ENCODE measurements around the gene MBNL2.

Gene MBNL2

DNA sequence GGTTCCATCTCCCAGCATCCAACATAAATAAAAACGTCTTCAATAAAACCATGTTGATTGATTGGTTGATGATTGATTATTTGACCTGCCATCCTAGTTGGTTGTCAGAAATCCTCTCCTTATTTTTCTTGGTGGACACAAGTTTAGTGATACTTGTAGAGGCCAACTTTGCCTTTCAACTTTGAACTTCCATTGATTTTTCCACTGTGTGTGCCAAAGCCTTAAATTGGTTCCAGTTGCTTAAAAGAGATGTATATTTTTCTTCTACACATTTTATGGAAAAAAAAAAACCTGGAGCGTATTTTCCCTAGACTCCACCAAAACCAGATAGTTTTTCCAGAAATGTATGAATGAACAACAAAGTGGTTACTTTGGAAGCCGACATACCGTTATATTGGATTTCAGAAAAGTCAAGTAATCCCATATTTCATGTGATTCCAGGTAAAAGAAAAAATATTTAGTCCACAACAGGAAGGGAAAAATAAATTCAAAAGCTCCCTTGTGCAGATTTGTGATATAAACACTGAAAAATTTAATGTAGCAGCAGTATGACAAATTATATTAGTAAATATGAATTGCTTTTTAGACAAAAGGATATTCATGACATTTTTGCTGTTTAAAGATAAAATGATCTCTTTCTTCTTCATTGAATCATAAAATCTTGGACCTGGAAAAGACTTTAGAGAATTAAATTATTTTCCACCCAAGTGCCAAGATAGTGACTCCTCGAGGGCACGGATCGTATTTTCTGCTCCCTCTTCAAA, 85.2 kb downstream of the MBNL2 start:
- no peak for DNase-seq

DNA sequence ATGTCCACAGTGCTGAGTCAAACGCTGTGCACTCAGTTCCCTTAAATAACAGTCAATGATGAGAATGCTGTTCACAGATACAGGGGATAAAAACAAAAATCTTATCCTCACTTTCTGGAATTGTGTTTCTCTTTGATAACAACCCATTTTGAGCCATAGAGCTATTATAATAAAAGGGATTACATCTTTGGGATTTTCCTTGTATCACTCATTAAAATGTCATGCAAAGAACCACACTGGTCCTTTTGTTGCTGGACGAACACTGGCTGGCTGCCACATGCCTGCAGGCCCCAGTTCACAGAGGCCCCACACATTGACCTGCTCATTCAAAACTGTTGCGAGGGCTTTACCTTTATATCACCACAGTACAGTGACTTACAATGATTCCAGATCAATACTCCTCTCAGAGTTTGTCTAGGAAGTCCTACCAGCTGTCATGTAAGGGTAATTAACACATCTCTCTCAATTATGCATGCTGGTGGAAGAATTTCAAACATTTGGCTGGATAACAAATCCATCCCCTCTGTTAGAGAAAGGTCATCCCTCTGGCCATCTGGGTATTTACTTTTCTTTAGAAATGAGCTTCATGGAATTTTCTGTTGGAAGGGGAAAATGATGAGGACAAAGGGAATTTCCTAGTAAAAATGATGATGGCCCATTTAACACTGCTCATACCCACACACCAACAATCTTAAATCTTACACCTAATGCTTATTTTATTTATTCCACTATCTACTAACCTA, 85.9 kb downstream of the MBNL2 start:
- DNase-seq = peak; percentile 87

DNA sequence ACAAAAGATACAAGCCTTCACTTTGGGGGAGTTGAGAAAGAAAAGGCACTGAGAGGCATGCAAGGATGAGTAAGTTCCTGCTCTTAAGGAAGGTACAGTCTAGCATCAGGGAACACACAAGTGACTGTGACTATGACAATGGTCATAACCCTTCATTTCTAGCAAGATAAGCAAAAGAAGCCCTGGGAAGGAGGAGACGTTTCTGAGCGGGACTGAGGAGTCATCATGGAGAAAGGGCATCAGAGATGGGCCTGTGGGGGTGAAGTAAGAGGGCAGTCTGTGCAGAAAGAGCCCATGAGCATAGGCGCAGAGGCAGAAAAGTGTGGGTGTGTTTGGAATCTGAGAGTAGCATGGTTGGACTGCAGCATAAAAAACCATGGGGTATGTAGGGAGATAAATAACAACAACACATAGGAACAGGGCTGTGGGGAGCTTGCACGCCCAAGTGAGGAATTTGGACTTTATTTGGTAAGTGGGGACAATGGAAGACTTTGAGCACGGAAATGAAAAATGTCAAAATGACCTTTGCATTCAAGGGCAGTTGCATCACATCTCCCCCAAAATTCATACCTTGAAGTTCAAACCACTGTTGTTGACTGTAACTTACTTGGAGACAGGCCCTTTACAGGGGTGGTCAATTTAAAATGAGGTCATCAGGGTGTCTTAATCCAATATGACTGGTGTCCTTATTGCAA, 86.7 kb downstream of the MBNL2 start:
- no peak for DNase-seq

DNA sequence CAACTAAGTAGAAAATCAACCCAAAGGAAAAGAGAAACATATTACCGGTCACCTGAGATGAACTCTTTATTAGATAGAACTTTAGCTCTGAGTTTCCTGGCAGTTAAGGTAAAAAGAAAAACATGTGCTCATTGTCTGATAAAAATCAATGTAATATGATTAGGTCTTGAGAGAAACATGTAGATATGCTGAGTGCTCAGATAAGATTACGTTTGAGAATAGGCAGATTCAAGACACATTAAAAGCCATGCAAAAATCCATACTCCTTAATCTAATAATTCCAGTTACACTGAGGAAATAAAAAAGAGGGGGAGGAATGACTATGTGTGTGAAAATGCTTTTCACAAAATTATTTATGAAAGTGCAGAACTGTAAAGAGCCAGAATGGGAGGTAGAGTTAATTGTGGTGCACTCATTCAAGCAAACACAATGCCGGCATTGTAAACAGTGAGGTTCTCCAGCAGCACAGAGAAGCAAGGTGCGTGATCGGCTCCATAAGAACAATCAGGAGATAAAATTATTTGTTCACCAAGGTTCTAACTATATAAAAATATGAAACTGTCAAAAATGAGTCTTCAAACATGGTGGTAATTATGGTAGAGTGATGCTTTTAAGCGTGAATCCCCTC, 88.8 kb downstream of the MBNL2 start:
- DNase-seq = no peak

DNA sequence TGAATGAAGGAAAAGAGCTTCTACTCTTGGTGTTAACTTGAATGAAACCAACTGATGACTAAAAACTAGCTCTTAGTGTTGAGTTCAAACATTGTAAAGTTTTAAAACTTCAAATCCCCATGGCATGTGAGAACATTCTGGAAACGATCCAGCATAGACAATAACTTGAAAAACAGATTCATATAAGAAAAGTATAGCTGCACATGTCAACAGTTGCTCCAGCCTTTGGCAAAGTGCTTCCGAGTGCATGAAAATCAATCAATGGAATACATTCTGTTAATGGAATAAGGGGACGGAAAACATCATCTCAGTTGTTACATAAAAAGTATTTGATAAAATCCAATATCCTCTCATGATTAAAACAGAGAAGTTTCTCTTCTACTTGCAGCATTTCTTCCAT, 89.8 kb downstream of the MBNL2 start:
- no peak for DNase-seq

DNA sequence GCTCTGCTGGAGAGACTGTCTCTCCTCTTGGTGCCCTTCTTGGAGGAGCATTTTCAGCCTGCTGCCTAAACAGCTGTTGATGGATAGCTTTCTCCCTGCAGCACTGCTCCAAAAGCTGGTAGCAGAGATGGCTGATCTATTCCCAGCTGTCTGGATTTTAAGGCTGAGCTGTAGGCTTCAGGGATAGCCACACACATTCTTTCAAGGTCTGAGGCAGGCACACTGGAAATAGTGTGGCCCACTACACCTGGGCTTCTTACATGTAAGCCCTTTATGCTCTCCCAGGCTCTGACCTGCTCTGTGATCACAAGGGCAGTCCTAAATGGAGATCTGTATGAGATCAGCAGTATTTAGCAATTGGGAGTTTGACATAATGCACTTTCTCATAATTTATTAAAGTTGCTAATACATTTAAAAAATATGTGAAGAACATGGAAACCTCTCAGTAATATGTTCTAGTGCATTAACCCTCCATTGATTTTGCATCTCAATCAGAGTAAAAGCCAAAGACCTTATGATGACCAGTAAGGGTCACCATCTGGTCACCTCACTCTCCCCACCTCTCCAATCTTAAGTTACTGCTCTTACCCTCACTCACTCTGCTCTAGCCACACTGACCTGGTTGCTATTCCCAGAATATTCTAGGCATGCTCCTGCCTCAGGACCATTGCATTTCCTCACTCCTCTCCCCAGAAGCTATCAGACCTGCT, 91.6 kb downstream of the MBNL2 start:
- no peak for DNase-seq

DNA sequence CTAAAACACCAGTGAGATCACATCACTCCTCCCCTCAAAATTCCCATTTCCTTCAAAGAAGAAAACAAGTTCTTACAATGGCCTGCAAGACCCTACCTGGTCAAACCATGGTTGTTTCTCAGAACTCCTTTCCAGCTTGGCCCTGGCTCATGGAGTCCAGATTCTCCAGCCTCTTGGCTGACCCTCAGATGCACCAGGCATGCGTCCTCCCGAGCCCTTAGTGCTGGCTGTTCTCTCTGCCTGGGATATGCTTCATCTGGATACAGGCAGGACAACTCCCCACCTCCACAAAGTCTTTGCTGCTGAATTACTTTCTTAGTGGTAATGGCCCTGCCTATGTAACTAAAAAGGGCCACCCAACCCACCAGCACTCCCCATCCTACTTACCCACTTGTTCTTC, 94.3 kb downstream of the MBNL2 start:
- DNase-seq = no peak

DNA sequence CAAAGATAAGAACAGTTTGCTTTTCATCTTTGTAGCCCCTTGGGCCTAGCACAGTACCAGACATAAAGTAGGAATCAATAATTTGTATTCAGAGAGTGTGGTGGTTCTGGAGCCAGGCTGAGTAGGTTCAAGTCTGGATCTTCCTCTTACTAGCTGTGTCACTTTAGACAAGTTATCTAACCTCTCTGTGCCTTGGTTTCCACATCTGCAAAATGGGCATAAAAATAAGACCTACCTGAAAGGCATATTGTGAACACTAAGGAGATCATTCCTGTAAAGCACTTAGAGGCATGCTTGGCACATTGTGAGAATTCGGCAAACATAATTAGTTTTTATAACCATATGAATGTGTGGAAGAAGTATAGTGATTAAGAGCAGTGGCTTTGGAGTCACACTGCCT, 95.8 kb downstream of the MBNL2 start:
- no peak for DNase-seq

DNA sequence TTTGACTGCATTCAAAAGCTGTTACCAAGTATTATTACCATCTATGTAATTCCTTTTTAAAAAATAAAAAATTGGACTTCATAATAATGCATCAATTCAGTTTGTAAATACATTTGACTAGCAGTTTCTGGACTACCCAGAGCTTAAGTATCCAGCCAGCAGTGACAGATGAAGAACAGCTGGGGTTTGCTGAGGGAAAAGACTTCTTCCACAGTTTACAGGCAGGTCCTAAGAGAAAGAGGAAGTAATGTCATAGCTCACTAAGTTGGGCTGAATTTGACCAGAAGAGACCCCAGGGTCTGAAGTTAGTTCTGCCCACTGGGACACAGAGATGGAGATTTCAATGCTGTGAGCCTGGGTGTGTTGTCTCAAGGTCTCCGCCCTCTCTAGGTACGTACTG, 96.4 kb downstream of the MBNL2 start:
- no peak for DNase-seq

DNA sequence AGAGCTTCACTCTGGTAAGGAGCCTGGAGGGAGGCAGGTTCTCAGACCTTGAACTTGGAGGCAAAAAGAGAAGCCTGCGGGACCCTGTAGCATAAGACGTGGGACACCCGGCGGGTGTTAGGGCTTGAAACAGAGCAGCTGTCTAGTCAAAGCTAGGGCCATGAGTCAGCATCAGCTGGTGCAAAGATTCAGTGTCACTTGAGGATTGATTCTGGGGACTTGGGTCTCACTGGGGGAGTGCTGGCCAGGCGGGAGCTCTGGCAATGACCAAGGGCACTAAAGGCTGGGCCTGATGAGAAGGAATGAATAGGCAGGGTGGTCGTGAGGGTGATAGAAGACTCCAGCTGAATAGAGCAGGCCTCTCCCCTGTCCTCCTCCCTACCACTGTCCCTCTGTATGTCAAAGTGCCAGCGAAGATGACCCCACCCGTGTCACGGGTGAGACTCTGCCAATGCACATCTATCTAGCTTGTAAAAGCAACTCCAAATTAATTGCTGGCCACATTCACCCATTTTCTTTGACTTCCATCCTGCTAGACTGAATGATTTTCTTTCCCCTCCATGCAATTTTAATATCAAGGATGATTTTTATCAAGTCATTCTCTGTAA, 97.1 kb downstream of the MBNL2 start:
- DNase-seq = no peak

DNA sequence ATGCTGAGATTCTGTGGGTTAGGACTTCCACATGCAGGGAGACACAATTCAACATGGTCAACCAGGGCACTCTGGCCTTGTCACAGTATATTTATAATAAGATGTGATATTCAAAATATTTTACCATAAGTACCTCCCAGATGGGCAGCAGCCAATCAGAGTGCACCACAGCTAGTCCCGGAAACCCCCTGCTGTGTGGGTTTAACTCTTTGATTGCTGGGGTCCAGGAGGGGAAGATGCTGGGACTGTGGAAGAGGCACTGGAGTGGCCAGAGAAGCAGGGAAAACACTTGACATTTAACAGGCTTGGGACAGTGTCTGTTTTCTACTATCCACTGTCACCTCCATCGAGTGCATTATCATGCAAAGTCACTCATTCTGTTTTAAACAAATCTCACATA, 99.0 kb downstream of the MBNL2 start:
- no peak for DNase-seq

DNA sequence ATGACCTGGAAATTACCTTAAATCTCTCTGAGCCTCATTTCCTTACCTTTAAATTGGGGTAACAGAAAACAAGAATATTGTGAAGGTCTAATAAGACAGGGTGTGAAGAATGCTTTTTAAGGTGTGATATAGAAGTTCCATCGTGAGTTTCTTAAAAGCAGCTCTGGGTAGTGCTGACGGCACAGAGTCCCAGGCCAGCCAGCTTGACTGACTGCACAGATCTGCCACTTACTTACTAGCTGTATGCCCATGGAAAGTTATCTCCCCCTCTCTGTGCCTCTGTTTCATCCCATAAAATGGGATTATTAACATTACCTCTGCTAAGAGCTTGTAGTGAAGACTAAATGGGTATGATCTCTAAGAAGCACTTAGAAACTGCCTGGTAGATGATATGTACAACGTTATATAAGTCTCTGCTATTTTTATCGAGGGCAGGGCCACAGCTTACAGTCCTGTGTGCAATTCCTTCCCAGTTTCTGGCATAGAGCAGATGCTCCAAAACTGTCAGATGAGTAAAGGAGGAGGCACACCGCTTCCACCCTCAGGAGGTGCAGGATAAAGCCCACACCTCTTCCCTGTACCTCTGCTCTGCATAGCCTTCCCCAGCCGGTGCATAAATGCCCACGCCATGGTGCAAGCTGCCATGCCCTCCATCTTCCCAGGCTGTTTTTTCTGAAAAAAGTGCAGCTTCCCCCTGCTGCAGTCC, 99.6 kb downstream of the MBNL2 start:
- no peak for DNase-seq

DNA sequence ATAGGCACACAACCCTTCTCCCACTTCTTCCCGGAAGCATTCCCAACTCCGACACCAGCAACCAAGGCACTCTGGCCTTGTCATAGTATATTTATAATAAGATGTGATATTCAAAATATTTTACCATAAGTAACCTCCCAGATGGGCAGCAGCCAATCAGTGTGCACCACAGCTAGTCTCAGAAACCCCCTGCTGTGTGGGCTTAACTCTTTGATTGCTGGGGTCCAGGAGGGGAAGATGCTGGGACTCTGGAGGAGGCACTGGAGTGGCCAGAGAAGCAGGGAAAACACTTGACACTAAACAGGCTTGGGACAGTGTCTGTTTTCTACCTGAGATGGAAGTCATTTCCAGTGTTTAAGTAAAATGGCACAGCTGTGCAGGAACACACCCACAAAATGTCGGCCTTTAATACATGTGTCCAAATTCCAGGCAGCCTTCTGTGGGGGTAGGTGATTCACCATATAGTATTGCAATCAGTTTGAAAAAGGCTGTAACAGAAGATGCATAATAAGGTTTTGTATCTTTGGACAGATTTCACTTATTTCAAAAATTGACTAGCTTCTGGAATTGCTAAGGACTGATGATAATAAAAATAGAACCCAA, 100.7 kb downstream of the MBNL2 start:
- DNase-seq = no peak

DNA sequence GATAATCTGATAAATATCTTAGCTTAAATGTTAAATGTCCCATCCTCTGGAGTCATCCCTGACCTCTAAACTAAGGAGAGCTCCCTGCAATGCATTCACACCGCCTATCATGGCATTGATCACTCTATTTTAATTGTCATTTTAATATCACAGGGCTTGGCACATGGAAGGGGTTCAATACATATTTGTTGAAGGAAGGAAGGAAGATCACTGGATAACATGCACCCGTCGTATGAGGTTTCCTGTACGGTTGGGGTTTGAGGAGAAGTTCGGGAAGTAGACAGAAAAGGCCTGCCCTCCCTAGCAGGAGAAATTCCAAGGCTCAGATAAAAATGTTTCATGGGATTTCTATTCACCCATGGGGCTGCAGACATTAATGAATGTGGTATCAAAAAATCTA, 102.0 kb downstream of the MBNL2 start:
- no peak for DNase-seq

DNA sequence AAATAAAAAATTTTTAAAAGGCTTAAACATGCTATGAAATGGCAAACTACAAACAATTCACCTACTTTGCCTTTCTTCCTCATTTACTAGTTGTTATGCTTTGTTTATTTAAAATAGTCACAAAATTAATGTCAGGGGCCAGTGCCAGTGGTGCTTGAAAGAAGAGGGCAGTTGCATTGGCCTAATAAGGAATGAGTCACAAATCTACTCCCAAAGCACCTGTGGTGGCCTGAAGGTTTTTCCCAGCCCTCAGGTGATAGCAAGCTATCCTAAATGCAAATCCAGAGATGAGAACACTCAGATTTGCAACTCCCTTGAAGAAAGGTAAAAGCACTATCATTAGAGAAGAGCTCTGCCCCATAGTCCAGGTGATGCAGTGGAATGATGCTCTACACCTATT, 103.6 kb downstream of the MBNL2 start:
- DNase-seq = no peak

DNA sequence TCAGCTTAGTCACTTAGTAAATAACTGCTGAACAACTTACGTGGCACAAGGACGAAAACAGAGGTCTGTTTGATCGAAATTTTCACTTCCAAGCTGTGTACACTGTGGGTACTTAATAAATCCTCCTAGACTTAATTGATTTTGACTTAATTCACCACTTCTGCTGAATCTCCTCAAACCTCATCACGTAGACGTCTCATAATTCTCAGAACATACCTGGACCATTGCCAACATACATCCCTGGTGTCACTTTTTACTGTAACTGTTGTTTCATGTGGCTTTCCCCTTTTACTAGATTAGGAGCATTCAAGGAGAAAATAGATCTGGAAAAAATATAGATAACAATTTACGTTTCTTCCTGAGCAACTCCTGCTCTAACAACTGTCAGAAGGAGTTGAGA, 105.0 kb downstream of the MBNL2 start:
- DNase-seq = no peak

DNA sequence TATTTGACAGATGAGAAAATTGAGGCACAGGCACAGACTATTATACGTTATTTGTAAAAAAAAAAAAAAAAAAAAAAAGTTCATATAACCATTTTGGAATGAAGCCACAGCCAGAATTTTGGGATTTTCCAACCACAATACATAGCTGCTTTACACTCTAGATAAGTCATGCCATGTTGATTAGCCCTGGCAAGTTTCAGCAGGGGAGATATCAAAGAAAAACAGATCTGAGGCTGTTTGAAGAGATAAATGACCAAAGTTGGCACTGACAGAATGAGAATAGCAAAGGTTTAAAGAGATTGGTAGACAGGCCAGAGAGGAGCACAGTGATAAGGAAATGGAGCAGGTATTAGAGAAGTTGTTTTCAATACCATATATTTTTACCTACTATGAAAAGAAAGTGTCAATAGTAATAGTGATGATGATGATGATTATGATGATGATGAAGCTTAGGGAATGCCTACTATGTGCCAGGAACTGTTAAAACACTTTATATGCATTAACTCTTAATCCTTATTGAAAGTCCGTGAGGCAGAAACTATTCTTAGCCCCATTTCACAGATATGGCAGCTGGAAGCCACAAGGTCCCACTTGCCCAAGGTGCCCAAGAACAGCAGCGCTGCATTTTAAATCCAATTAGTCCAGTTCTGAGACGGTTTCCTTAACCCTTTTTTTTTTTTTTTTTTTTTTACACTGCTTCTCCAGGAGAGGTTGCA, 105.5 kb downstream of the MBNL2 start:
- no peak for DNase-seq

DNA sequence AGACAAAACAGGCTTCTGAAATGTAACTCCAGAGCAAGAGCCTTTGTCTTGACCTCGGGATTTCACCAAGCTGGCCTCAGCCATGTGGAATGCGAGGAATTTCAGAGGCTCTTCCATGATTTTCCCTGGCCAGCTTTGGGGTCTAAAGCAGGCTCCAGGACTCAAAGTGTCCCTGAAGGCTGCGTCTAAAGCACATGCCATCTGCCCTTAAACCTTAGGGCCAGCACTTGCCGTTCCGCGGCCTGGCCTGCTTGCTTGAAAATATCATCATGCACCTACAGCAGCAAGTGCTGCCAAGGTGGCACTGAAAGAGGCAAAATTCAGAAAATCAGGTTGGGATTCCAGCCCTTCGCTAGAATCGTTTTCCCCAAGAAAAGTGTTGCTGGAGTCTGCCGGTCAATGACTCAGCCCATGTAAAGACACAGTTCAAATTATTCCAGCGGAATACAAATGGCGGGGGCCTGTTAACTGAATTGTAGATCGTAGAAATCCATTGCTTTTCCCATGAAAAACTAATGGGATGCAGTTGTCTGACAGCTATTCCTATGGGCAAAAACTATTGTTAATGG, 106.2 kb downstream of the MBNL2 start:
- DNase-seq = peak; percentile 32

DNA sequence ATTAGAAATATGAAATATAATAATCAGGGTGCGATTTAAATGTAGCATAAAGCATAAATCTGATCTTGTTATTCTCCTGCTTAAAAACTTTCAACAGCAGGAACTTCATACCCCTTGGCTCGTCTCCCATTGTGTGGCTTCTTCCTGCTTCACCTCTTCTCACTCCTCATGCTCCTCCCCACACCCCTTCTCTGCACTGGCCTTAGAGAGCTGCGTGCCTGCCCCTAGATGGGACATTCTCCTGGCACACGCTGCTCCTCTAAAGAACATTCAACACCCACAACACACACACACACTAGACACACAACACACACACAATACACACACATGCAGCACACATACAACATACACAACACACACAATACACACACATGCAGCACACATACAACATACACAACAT, 107.2 kb downstream of the MBNL2 start:
- no peak for DNase-seq

DNA sequence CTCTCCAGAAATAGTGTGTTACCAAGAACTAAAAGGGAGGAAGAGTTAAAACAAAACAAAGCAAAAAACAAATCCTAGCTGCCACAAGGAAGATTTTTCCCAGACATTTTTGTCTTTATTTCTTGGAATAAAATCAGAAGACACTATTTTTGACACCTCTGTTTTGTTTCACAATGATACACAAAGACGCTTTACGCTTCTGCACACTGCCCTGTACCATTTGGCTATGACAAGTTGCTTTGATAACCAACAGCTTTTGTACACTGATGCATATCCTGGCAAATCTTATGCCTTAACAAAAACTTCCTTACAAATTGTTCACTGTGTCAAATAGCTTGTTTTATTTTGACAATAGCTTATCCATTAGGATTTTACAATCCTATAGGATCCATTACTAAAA, 108.3 kb downstream of the MBNL2 start:
- no peak for DNase-seq
